Calu3 (cell line): ENCODE results near the gene CHAT. TPM values are rescaled to one million over a fixed set of nuclear protein-coding genes. Genes with fewer than 3 reads are reported as not detected.

Experiments
- BruUV-seq: library from RNA; stranded (reverse); fragments of 400-500 nt; replicated peaks from 2 replicates; lab custom pipeline; 2021; lab: Mats Ljungman, UMichigan
- CTCF ChIA-PET: fragments of 300-600 bp; sonication (Branson Sonifier 250); formaldehyde crosslinking; loops from one replicate; lab custom pipeline; 2022; ENCODE audit warnings: antibody characterized with exemption; lab: Charles Lee
- DNase-seq: peaks from one replicate; pipeline ENCODE4 v3.0.0; 2022
- H3K27ac Mint-ChIP-seq: one replicate; pipeline ENCODE4 v1.8.0; 2022; ENCODE audit warnings: mixed read lengths; ENCODE audit not compliant: unreplicated experiment
- H3K27me3 Mint-ChIP-seq: one replicate; pipeline ENCODE4 v1.8.0; 2022; ENCODE audit warnings: mixed read lengths; ENCODE audit not compliant: unreplicated experiment
- H3K36me3 Mint-ChIP-seq: one replicate; pipeline ENCODE4 v1.8.0; 2022; ENCODE audit warnings: mild to moderate bottlenecking, moderate library complexity, mixed read lengths; ENCODE audit not compliant: insufficient read depth, unreplicated experiment
- H3K4me1 Mint-ChIP-seq: one replicate; pipeline ENCODE4 v1.8.0; 2022; ENCODE audit warnings: mild to moderate bottlenecking, low read depth, mixed read lengths; ENCODE audit not compliant: unreplicated experiment
- H3K4me3 Mint-ChIP-seq: one replicate; pipeline ENCODE4 v1.8.0; 2022; ENCODE audit warnings: mild to moderate bottlenecking, low read depth, moderate library complexity, mixed read lengths; ENCODE audit not compliant: unreplicated experiment
- H3K9me3 Mint-ChIP-seq: one replicate; pipeline ENCODE4 v1.8.0; 2022; ENCODE audit warnings: low read depth, mixed read lengths; ENCODE audit not compliant: unreplicated experiment
- CTCF ChIP-seq: fragments of 200-600 bp; IDR thresholded peaks from one replicate; pipeline ENCODE4 v1.8.0; 2022; ENCODE audit warnings: antibody characterized with exemption; ENCODE audit not compliant: unreplicated experiment
- intact Hi-C: fragments of 100-400 bp; cut with micrococcal nuclease; formaldehyde crosslinking; loops from one replicate; pipeline ENCODE4 v1.10.0; 2022; ENCODE audit not compliant: unreplicated experiment
- total RNA-seq: library from RNA; stranded (reverse); gene quantifications from 2 replicates; pipeline ENCODE4 v1.2.3, GENCODE V29; 2022

The CHAT gene
- total RNA-seq, 1 experiment from 2014 or later = not detected

GRCh38 chr10:49613165-49613881, 514 bp upstream of the CHAT start:
- H3K27ac Mint-ChIP-seq = no peak overlapping the region
- H3K36me3 Mint-ChIP-seq = no peaks in the 10 kb centered on the region
- CTCF ChIA-PET = no interaction called here
- intact Hi-C loops = no loop called here
- no peaks in the 10 kb centered on the region for H3K4me1 Mint-ChIP-seq
- BruUV-seq = no TSS peak
- peaks cover 81% of the 10 kb centered on the region for H3K27me3 Mint-ChIP-seq
- no peak for TF ChIP-seq CTCF
- peaks cover 6% of the 10 kb centered on the region for H3K9me3 Mint-ChIP-seq
- no peak overlapping the region for H3K4me3 Mint-ChIP-seq
- DNase-seq = no peak

- no peak for DNase-seq
- no peaks in the 10 kb centered on the region for H3K36me3 Mint-ChIP-seq
- intact Hi-C loops = no loop called here
- CTCF ChIA-PET = no interaction called here
- H3K4me1 Mint-ChIP-seq = no peaks in the 10 kb centered on the region
- BruUV-seq = no TSS peak
- no peak for TF ChIP-seq CTCF
- H3K27me3 Mint-ChIP-seq = peaks cover 81% of the 10 kb centered on the region
- no peak overlapping the region for H3K27ac Mint-ChIP-seq
- H3K4me3 Mint-ChIP-seq = no peak overlapping the region
- peaks cover 6% of the 10 kb centered on the region for H3K9me3 Mint-ChIP-seq
Observed at GRCh38 chr10:49614242-49615198, 683 bp downstream of the CHAT start.

GRCh38 chr10:49615213-49615612, 1.4 kb downstream of the CHAT start:
- H3K4me3 Mint-ChIP-seq = no peak overlapping the region
- CTCF ChIA-PET = no interaction called here
- H3K27me3 Mint-ChIP-seq = peaks cover 88% of the 10 kb centered on the region
- no peaks in the 10 kb centered on the region for H3K36me3 Mint-ChIP-seq
- TF ChIP-seq CTCF = no peak
- intact Hi-C loops = no loop called here
- no peaks in the 10 kb centered on the region for H3K4me1 Mint-ChIP-seq
- H3K27ac Mint-ChIP-seq = no peak overlapping the region
- H3K9me3 Mint-ChIP-seq = peaks cover 6% of the 10 kb centered on the region
- no peak for DNase-seq
- no TSS peak for BruUV-seq

- Mint-ChIP-seq H3K36me3 (no peaks in the 10 kb centered on the region), H3K27me3 (peaks cover 92% of the 10 kb centered on the region), H3K4me1 (no peaks in the 10 kb centered on the region), H3K27ac (no peak overlapping the region), H3K4me3 (no peak overlapping the region), H3K9me3 (peaks cover 6% of the 10 kb centered on the region)
- no TSS peak for BruUV-seq
- DNase-seq = no peak
- intact Hi-C loops = no loop called here
- no peak for TF ChIP-seq CTCF
- CTCF ChIA-PET = no interaction called here
Observed at GRCh38 chr10:49615721-49616120, 1.9 kb downstream of the CHAT start.
